HG02763 (cell line): ENCODE data around the gene HMX1.

ENCODE experiments used
- ATAC-seq: cut with Tn5 transposase; IDR thresholded peaks from one replicate; pipeline ENCODE4 v1.9.1; 2021; ENCODE audit warnings: mild to moderate bottlenecking, moderate library complexity; ENCODE audit not compliant: unreplicated experiment

The HMX1 gene

DNA sequence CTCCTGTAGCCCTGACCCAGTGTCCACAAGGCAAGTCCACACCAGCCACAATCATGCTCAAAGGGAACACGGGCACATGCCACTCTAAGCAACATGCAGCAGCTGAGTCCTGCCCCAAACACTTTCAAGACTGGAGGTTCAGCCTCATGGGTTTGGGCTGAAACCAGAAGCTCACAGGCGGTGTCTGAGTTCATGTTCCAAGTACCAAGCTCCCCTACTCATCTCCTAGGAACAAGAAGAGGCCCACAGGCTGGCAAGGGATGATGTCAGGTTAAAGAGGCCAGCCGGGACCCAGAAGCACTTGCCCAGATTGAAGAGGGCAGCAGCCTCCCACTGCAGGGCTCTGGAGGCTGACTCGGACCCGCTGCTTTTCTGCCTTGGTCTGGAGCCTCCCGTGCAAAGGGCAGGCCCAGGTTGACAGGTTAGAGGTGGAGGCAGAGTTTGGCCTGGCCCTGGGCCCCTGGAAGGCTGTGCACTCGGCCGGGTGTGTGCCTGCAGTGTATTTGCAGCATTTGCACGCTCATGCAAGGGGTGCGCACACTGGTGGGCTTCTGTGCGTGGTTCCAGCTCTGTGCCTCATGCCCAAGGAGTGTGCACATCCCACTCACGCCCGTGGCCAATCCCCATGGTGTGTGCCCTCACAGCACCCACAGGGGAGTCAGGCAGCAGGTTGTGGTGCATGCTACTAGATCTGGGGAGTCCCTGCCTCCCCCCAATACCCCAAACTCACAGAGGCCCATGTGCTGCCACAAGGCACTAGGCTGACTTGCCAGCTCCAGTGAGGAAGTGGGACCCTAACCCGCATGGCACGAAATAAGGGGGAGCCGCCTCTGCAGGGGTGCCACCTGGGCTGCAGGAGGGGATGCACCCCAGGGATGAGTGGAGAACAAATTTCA, 2.4 kb downstream of the HMX1 start:
- no peak for ATAC-seq

GRCh38 chr4:8868321-8869001, 3.2 kb downstream of the HMX1 start:
- ATAC-seq, result no peak

- ATAC-seq, result no peak
Observed at GRCh38 chr4:8867624-8868320, 3.9 kb downstream of the HMX1 start.

DNA sequence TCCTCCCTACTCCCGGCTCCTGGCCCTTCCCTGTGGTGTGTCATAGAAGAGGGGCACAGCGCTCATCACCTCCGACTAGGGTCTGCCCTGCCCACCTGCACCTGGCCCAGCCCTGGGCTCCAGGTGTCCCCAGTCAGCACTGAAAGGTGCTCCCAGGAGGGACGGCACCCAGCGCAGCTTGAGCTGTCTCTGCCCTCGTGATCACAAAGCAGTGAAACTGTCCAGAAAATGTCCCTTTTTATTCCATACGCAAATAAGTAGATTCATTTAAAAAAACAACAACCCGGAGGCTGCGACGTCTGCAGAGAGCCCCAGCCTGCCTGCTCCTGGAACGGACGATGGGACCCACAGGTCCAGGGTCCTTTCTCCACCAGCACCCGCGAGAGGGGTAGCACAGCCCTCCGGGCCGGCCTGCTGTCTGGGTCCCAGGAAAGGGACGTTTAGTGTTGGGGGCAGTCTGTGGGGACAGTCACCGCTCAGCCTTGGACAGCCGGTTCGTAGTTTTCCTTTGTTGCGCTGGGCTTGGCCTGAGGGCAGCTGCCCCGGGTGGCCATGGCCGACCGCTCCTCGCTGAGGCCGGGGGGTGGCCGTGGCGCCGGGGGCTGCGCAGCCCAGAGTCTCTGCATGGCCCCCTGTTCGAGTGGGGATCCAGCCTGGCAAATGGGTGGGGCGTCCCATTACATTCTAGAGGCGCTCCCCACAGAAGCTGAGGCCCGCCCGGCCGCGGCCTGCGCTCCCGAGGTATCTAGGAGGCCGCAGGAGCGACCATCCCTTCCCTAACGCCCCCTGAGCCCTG, 4.6 kb downstream of the HMX1 start:
- no peak for ATAC-seq

DNA sequence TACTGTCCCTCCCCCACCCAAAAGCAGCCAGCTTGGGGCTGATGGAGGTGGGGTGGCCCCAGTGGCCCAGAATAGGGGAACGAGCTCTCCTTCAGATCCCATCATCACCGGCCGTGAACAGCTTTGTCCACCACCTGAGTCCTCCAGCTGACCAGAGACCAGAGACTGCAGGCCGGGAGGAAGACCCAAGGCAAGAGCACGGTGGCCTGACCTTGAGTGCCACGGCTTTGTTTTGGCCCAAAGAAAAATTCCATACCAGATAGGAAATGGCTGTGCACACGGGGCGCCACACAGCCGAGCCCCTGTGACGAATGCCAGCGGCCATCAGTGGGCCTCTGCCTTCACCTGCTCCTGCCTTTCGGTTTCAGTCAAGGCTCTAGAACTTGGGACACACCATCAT, 5.2 kb downstream of the HMX1 start:
- no peak for ATAC-seq

GRCh38 chr4:8865681-8866310, 5.8 kb downstream of the HMX1 start:
- no peak for ATAC-seq

DNA sequence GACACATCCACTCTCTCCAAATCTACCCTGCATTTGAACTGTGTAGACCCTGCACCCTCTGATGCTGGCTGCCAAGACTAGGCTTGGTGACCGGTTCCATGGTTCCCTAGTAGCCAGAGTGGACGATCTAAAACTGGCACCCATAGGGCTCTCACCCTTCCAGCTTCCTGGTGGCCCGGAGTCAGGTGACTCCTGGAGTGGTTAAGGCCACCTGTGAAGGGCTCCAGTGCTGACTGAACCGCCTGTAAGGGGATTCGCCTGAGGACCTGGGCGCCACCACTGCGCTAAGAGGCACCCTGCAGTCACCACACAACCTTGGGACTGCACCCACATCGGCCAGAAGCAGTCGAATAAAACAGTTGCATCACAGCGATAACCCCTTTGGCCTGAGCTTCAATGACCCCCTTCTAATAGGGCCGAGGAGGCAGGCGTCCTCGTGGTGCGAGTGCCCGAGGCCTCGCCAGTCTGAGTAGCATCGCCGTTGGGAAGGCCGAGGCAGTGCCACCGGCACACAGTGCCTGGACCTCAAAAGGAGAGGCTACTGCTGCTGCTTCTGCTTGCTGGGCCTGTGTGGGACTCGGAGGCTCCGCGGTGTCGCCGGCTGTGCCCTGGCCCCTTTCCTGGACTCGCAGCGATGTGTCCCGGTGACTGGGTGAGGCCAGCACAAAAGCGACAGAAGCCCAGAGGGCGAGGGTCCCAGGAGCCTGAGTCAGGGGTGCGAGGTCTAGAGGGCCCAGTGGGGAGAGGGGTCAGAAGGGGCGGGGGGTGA, 6.5 kb downstream of the HMX1 start:
- ATAC-seq, result no peak

- ATAC-seq, result no peak
Observed at GRCh38 chr4:8863686-8864682, 7.7 kb downstream of the HMX1 start.

DNA sequence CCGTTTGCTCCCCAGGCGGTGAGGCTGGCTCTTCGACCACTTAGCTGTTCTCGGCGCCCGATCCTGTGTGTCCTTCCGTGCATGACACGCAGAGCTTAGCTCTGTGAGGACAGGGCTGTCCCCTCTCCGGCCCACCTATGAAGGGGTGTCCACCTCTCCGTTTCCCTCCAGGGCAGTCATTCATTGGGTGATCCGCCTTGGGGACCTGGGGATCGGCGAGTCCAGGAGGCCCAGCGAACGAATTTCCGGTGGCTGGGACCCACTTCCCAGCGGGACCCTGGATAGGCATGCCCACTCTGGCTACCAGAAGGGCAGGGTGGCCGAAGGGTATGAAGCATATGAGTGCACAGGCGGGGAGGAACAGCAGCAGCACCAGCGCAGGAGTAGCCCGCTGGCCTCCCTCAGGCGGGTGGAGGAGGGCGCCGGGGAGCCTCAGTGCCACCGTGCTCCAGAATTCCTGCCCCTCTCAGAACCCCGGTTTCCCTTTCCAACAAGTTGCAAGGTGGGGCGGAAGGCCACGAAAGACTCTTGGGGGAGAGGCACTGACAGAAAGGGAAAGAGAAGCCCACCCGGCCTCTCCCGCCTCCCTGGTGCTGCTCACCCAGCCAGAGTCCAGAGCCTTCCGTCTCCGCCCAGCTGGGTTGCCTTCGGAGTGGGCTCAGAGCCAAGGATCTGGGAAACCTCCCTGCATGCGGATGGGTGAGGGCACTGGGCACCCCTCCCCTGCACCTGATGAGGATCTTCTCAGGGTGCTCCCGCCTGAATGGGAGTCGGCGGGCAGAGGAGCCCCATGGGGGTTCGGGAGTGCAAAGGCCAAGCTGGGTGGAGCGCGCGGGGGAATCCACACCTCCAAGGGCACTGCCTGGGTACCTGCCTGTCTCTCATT, 8.6 kb downstream of the HMX1 start:
- no peak for ATAC-seq

DNA sequence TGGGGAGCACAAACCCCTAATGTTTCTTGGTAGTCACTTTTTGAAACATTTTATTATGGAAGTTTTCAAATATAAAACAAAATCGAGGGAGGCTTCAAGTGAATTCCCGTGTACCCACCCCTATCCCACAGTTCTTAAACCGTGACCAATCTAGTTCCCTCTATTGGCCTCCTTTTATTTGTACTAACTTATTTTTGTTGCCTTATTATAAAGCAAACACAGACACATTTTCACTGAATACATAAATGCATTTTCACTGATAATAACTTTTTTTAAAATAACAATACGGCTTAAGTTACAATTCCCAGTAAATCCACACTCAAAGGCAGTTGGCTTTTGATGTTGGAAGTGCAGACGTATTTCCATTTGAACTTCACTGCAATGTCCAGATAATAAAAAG, 9.3 kb downstream of the HMX1 start:
- no peak for ATAC-seq

- no peak for ATAC-seq
Observed at GRCh38 chr4:8861576-8862295, 9.9 kb downstream of the HMX1 start.

GRCh38 chr4:8860892-8861575, 10.6 kb downstream of the HMX1 start:
- no peak for ATAC-seq

DNA sequence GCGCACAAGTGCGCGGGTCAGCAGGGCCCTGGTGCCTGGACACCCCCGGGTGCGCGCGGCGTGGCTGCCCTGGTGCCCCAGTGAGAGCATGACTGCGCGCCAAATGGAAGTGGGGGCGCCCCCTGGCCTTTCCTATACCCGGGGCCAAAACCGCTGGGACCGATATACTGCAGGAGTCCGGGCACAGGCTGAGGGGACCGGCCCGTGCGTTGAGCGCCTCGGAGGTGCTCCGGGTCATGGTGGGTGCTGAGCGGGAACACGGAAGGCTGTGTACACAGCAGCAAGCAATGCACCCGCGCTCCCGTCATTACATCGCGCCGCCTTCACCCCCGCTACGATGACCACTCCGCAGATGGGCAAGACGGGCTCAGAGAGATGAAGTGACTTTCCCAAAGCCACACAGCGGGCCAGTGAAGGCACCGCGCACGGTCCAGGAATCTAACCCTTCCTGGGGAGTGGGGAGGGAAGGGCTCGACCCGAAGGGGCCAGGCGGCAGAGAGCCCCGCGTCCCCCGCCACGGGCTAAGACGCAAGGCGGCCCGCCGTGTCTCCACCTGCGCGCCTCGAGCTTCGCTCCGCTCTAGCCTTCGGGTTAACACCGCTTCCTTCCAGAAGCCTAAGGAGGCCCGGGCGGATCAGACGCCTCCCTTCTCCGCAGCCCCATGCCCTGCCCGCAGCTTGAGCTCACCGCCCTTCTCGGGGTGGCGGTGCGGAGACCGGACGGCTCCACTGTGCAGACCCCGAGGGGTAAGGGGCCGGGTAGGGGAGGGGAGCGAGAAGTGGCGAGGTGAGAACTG, 11.3 kb downstream of the HMX1 start:
- ATAC-seq, result no peak

DNA sequence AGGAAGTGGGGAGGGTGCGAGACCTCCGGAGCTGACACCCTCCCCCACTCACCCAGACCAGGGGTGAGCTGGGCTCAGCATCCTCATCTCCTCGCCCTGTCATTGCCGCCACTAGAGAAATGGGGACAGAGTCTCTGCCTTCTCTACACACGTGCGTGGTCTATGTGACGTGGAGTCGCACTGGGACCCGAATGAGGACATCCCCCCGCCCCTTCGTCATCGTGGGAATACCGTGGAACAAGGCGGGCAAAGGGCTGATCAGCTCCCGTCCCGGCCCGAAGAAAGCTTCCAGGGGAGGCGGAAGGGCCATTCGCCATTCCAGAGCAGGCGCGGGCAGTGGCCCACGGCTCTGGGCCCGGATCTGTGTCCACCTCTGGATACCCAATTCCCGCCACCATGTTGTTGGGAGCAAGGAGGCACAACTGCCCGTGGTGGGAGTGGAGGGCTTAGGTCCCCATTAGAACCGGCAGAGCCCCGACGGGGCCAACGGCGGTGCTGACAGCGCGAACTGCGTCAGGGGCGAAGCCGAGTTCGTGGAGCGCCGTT, 12.0 kb downstream of the HMX1 start:
- no peak for ATAC-seq

DNA sequence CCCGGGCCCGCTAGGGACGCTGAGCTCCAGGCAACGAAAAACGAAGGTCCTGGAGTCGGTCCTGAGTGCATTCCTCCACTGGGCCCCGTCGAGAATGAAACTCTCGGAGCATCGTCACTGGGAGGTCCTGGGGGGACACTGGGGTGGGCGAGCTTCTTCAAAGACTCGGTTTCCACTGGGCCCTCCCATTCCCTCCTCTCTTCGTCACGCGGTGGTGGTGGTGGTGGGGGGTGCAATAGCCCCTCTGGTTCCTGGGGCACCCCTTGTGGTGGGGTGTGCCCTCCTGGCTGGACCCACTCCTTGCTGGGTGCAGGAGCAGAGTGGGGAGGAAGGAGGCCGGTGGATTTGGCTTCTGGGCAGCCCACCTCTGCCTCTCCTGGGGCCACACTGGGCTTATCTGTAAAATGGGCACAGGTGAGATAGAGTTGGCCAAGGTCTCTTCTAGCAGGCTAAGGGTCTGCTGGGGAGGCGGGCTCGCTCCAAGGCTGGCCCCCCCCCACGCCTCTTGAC, 12.9 kb downstream of the HMX1 start:
- ATAC-seq, result no peak
